ENCODE data around the gene TBC1D20.

DNA sequence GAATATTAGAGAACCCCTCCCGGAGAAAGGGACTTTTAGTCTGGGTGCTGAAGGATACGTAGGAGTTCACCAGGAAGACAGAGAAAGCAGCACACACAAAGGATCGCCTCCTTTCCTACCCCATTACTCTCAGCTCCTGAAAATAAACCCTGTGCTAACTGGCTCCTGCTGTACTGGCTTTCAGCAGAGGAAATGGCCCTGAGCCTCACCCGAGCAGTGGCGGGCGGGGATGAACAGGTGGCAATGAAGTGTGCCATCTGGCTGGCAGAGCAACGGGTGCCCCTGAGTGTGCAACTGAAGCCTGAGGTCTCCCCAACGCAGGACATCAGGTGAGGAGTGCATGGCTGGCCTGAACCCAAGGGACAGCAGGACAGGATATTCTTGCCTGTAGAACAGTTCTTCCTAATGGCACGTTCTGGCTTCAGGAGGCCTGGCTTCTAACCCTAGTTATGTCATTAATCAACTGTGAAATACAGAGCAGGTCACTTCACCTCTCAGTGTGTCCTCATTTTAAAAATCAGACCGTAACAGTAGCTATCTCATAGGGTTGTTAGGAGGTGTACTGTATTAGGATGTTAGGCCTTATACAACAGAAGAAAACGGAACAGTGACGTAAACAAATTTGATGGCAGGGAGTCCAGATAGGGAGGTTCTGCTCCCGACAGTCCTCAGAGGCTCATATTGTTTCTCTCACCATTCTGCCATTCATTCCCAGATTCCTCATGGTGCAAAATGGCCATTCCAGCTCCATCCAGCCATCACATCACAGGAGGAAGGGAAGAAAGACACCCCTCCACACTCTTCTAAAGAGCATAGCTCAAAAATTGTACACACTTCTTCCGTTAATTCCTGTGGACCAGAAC lies 52.4 kb downstream of the TBC1D20 start:
- TF ChIP-seq, protein P1, sequence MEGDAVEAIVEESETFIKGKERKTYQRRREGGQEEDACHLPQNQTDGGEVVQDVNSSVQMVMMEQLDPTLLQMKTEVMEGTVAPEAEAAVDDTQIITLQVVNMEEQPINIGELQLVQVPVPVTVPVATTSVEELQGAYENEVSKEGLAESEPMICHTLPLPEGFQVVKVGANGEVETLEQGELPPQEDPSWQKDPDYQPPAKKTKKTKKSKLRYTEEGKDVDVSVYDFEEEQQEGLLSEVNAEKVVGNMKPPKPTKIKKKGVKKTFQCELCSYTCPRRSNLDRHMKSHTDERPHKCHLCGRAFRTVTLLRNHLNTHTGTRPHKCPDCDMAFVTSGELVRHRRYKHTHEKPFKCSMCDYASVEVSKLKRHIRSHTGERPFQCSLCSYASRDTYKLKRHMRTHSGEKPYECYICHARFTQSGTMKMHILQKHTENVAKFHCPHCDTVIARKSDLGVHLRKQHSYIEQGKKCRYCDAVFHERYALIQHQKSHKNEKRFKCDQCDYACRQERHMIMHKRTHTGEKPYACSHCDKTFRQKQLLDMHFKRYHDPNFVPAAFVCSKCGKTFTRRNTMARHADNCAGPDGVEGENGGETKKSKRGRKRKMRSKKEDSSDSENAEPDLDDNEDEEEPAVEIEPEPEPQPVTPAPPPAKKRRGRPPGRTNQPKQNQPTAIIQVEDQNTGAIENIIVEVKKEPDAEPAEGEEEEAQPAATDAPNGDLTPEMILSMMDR (conservative IDR thresholded peaks at IDR 0.05 in 1 of 2, IDR thresholded peaks at IDR 0.05 in 1 of 2; ENCODE audit: low read depth in 1 of 2, low read length in 2 of 2): no peak
- TF ChIP-seq EZH2 (IDR thresholded peaks at IDR 0.05; ENCODE audit: low read length, missing control alignments): no peak
